IMR-90 (cell line): ENCODE measurements around the gene PIGH. TPM values are rescaled to one million over a fixed set of nuclear protein-coding genes. Genes with fewer than 3 reads are reported as not detected.

Experiments
- ATAC-seq: fragments of 200-7000 bp; cut with Tn5 transposase; 2 replicates; pipeline ENCODE4 v1.9.1; 2020; ENCODE audit warnings: low read depth, mild to moderate bottlenecking, moderate library complexity
- BruUV-seq: library from RNA; stranded (reverse); fragments of 400-500 nt; replicated peaks from 2 replicates; lab custom pipeline; 2021; lab: Mats Ljungman, UMichigan
- CTCF ChIA-PET: fragments of 300-600 bp; formaldehyde crosslinking; extraction: SDS; loops from one replicate; lab custom pipeline; 2021; ENCODE audit warnings: antibody characterized with exemption; lab: Yijun Ruan, JAX
- POLR2A ChIA-PET: fragments of 300-600 bp; sonication (Branson Sonifier 250); formaldehyde crosslinking; loops from one replicate; lab custom pipeline; 2022; ENCODE audit warnings: antibody characterized with exemption; ENCODE audit not compliant: unreplicated experiment; lab: Charles Lee
- DNase-seq: peaks from one replicate; pipeline ENCODE4 v3.0.0; 2013
- H2AFZ ChIP-seq: replicated peaks from 2 replicates; pipeline ENCODE3; 2013; ENCODE audit warnings: low read length, mild to moderate bottlenecking; ENCODE audit not compliant: poor library complexity
- H2AK5ac ChIP-seq: 2 replicates; pipeline ENCODE4 v1.6.1; 2013; ENCODE audit warnings: low read depth, low read length, inconsistent platforms
- H2AK9ac ChIP-seq: replicated peaks from 2 replicates; pipeline ENCODE3; 2013; ENCODE audit warnings: mild to moderate bottlenecking, low read depth, low read length, moderate library complexity; ENCODE audit not compliant: poor library complexity
- H2BK120ac ChIP-seq: 2 replicates; pipeline ENCODE4 v1.6.1; 2013; ENCODE audit warnings: low read depth, low read length, inconsistent platforms
- H2BK15ac ChIP-seq: 3 replicates; pipeline ENCODE4 v1.6.1; 2013; ENCODE audit warnings: low read depth, low read length, inconsistent platforms
- H2BK20ac ChIP-seq: 2 replicates; pipeline ENCODE4 v1.6.1; 2013; ENCODE audit warnings: low read depth, mild to moderate bottlenecking, inconsistent platforms, low read length, moderate library complexity
- H2BK5ac ChIP-seq: 2 replicates; pipeline ENCODE4 v1.6.1; 2013; ENCODE audit warnings: mild to moderate bottlenecking, low read depth, low read length, inconsistent platforms; ENCODE audit not compliant: poor library complexity, severe bottlenecking
- H3K14ac ChIP-seq: replicated peaks from 2 replicates; pipeline ENCODE4 v1.6.1; 2013; ENCODE audit warnings: low read depth, low read length, inconsistent platforms
- H3K18ac ChIP-seq: 2 replicates; pipeline ENCODE4 v1.6.1; 2013; ENCODE audit warnings: low read depth, low read length, control low read depth
- H3K23ac ChIP-seq: 2 replicates; pipeline ENCODE4 v1.6.1; 2013; ENCODE audit warnings: low read depth, low read length, inconsistent platforms
- H3K27ac ChIP-seq: 2 replicates; pipeline ENCODE4 v1.5.1; 2013; ENCODE audit warnings: mild to moderate bottlenecking, control low read depth, low read length; ENCODE audit not compliant: insufficient read depth
- H3K27me3 ChIP-seq: 2 replicates; pipeline ENCODE4 v1.6.1; 2013; ENCODE audit warnings: low read length; ENCODE audit not compliant: control insufficient read depth, insufficient read depth
- H3K36me3 ChIP-seq: 2 replicates; pipeline ENCODE4 v1.6.1; 2013; ENCODE audit warnings: low read length, mixed read lengths; ENCODE audit not compliant: control insufficient read depth, insufficient read depth
- H3K4ac ChIP-seq: 2 replicates; pipeline ENCODE4 v1.6.1; 2013; ENCODE audit warnings: low read depth, low read length, inconsistent platforms
- H3K4me1 ChIP-seq: 2 replicates; pipeline ENCODE4 v1.6.1; 2013; ENCODE audit warnings: low read length, mixed read lengths; ENCODE audit not compliant: control insufficient read depth, insufficient read depth
- H3K4me2 ChIP-seq: 2 replicates; pipeline ENCODE4 v1.6.1; 2013; ENCODE audit warnings: low read depth, mild to moderate bottlenecking, control low read depth, low read length, moderate library complexity
- H3K4me3 ChIP-seq: 2 replicates; pipeline ENCODE4 v1.5.1; 2013; ENCODE audit warnings: low read depth, mild to moderate bottlenecking, control low read depth, low read length, moderate library complexity; ENCODE audit not compliant: insufficient read depth
- H3K56ac ChIP-seq: 2 replicates; pipeline ENCODE4 v1.6.1; 2013; ENCODE audit warnings: low read length, inconsistent platforms; ENCODE audit not compliant: insufficient read depth; ENCODE audit errors: extremely low read depth
- H3K79me1 ChIP-seq, 2 experiments: 2 replicates each; pipeline ENCODE4 v1.6.1; 2013; ENCODE audit warnings: low read length in 2 of 2, inconsistent platforms in 1 of 2, low read depth in 1 of 2
- H3K9ac ChIP-seq: 2 replicates; pipeline ENCODE4 v1.6.1; 2013; ENCODE audit warnings: low read depth, low read length, control low read depth
- H3K9me1 ChIP-seq: 2 replicates; pipeline ENCODE4 v1.6.1; 2013; ENCODE audit warnings: low read length, inconsistent platforms; ENCODE audit not compliant: insufficient read depth
- H3K9me3 ChIP-seq: 2 replicates; pipeline ENCODE4 v1.6.1; 2013; ENCODE audit warnings: low read length; ENCODE audit not compliant: control insufficient read depth, insufficient read depth
- H4K20me1 ChIP-seq: 2 replicates; pipeline ENCODE4 v1.6.1; 2013; ENCODE audit warnings: low read length, inconsistent platforms; ENCODE audit not compliant: insufficient read depth
- H4K5ac ChIP-seq: 2 replicates; pipeline ENCODE4 v1.6.1; 2013; ENCODE audit warnings: mild to moderate bottlenecking, low read depth, low read length, control low read depth
- H4K8ac ChIP-seq, 2 experiments: 2 replicates each; pipeline ENCODE4 v1.6.1; 2013; ENCODE audit warnings: low read depth in 2 of 2, low read length in 2 of 2, control low read depth in 1 of 2, inconsistent platforms in 1 of 2
- H4K91ac ChIP-seq: 2 replicates; pipeline ENCODE4 v1.6.1; 2013; ENCODE audit warnings: low read depth, low read length, inconsistent platforms; ENCODE audit not compliant: insufficient read depth
- BHLHE40 ChIP-seq: fragments of 150-350 bp; IDR thresholded peaks from 2 replicates; pipeline ENCODE4 v1.6.1; 2016; ENCODE audit warnings: mild to moderate bottlenecking, low read depth, low read length
- CEBPB ChIP-seq: IDR thresholded peaks from 2 replicates; pipeline ENCODE4 v1.6.1; 2012; ENCODE audit warnings: low read depth, low read length, improper control_type of control experiment
- FOS ChIP-seq: fragments of 150-350 bp; IDR thresholded peaks from 2 replicates; pipeline ENCODE4 v1.6.1; 2016; ENCODE audit warnings: low read depth, low read length
- MAFK ChIP-seq: IDR thresholded peaks from 2 replicates; pipeline ENCODE4 v1.6.1; 2012; ENCODE audit warnings: low read depth, low read length, improper control_type of control experiment
- NFE2L2 ChIP-seq: fragments of 150-350 bp; IDR thresholded peaks from 2 replicates; pipeline ENCODE4 v1.6.1; 2016; ENCODE audit warnings: low read depth, mild to moderate bottlenecking, low read length
- POLR2A ChIP-seq: IDR thresholded peaks from 2 replicates; pipeline ENCODE4 v1.6.1; 2012; ENCODE audit warnings: mild to moderate bottlenecking, low read depth, low read length
- RAD21 ChIP-seq: IDR thresholded peaks from 2 replicates; pipeline ENCODE4 v1.6.1; 2012; ENCODE audit warnings: low read length, improper control_type of control experiment
- SMC3 ChIP-seq: fragments of 150-350 bp; IDR thresholded peaks from 2 replicates; pipeline ENCODE4 v1.6.1; 2016; ENCODE audit warnings: low read depth, mild to moderate bottlenecking, antibody characterized with exemption, low read length, moderate library complexity
- WGBS, 2 experiments: methylation state at CpG; one replicate each; pipeline versions ENCODE4 v1.1.5 to v1.1.7; 2013; ENCODE audit warnings: missing lambda C conversion rate in 2 of 2; ENCODE audit not compliant: insufficient read length in 1 of 2; ENCODE audit errors: extremely low coverage in 2 of 2; 5-methylcytosine and 5-hydroxymethylcytosine counted together
- dilution Hi-C: fragments of 300-500 bp; cut with HindIII; formaldehyde crosslinking; loops from one replicate; pipeline ENCODE4 v1.14.3; 2018; ENCODE audit warnings: low sequenced_read_pairs; ENCODE audit not compliant: unreplicated experiment
- in situ Hi-C: fragments of 300-500 bp; cut with MboI; formaldehyde crosslinking; loops from 3 replicates; pipeline ENCODE4 v1.14.3; 2019; ENCODE audit warnings: low sequenced_read_pairs, inconsistent platforms, mixed read lengths
- intact Hi-C: fragments of 100-400 bp; cut with micrococcal nuclease; formaldehyde crosslinking; loops from 2 replicates; pipeline ENCODE4 v1.10.0; 2022
- polyA plus RNA-seq, 3 experiments: library from polyadenylated mRNA; depleted of rRNA; stranded (reverse); fragments of >200 nt; gene quantifications; 2 replicates each; pipeline ENCODE4 v1.2.3, GENCODE V29; 2012; ENCODE audit warnings: low replicate concordance in 1 of 3
- total RNA-seq: library from RNA; depleted of rRNA; stranded (reverse); fragments of >200 nt; gene quantifications from 2 replicates; pipeline ENCODE4 v1.2.3, GENCODE V29; 2012
- TF ChIP-seq, protein P1 (sequence below): fragments of 150-350 bp; IDR thresholded peaks from 2 replicates; pipeline ENCODE4 v1.6.1; 2017; ENCODE audit warnings: mild to moderate bottlenecking, antibody characterized with exemption, low read length, low read depth

The PIGH gene
- total and polyA plus RNA-seq, 2 of the 4 experiments (the other 2 are of a cell fraction) = 7.9 to 13.5 TPM

DNA sequence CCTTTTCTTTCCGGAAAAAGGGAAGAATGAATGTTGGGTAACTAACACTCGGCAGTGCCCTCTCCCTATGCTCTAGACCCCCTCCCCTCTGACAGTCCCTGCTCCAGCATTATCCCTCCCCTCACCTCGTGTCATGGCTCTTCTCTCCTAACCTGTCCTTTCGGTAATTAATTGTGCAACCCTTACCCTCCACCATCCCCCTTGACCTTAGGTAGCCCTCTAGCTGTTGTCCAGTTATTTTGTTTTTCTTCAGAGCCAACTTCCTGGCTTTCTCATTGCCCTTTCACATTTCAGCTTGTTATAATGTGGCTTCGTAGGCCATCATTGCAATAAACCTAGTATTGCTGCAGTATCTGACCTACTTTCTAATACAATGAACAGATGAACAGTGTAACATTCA, 30.9 kb upstream of the PIGH start:
- Histone ChIP-seq H3K9ac (no peak overlapping the region), H3K4me1 (no peaks in the 10 kb centered on the region), H3K9me3 (no peaks in the 10 kb centered on the region), H3K56ac (no peak overlapping the region), H3K79me1 (no peaks in the 10 kb centered on the region), H2AK9ac (no peak overlapping the region), H3K27ac (no peak overlapping the region), H4K91ac (no peak overlapping the region), H3K4me3 (no peak overlapping the region), H3K14ac (no peak overlapping the region), H3K4ac (no peak overlapping the region), H2AFZ (no peak overlapping the region), H4K20me1 (no peaks in the 10 kb centered on the region), H2AK5ac (no peak overlapping the region), H3K18ac (no peak overlapping the region), H3K23ac (no peak overlapping the region), H2BK20ac (no peak overlapping the region), H3K27me3 (peaks cover 2% of the 10 kb centered on the region), H4K8ac (no peak overlapping the region), H4K5ac (no peak overlapping the region), H3K9me1 (no peaks in the 10 kb centered on the region; the same call in 1 of the 2 replicates), H2BK5ac (no peak overlapping the region), H2BK15ac (no peak overlapping the region), H3K4me2 (no peak overlapping the region), H2BK120ac (no peak overlapping the region), H3K36me3 (no peaks in the 10 kb centered on the region)
- ATAC-seq (no peak), DNase-seq (no peak)
- intact Hi-C loops (no loop called here), dilution Hi-C loops (no loop called here), in situ Hi-C loops (no loop called here)
- 42% methylated on average over 2 of the region's 5 CpGs; no CpG with 5 or more reads in 1 of the 2 experiments for WGBS, 2 experiments
- ChIA-PET CTCF (no interaction called here), POLR2A (no interaction called here)
- TF ChIP-seq RAD21 (no peak), FOS (no peak), CEBPB (no peak), SMC3 (no peak), NFE2L2 (no peak), MAFK (no peak), BHLHE40 (no peak), POLR2A (no peak)
- TF ChIP-seq, protein P1, sequence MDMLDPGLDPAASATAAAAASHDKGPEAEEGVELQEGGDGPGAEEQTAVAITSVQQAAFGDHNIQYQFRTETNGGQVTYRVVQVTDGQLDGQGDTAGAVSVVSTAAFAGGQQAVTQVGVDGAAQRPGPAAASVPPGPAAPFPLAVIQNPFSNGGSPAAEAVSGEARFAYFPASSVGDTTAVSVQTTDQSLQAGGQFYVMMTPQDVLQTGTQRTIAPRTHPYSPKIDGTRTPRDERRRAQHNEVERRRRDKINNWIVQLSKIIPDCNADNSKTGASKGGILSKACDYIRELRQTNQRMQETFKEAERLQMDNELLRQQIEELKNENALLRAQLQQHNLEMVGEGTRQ = no peak
- BruUV-seq = no TSS peak
